HEK293 (cell line): ENCODE measurements around the gene CNPY1.

Experiments
- CTCF ChIA-PET: fragments of 350-600 bp; formaldehyde crosslinking; extraction: SDS; loops from one replicate; lab custom pipeline; 2021; ENCODE audit warnings: antibody characterized with exemption; lab: Yijun Ruan, JAX
- POLR2A ChIA-PET: fragments of 300-600 bp; formaldehyde crosslinking; extraction: SDS; loops from one replicate; lab custom pipeline; 2020; ENCODE audit warnings: antibody characterized with exemption, inconsistent platforms; lab: Yijun Ruan, JAX
- H3K27ac ChIP-seq: fragments of 200-500 bp; sonication (Bioruptor generic); 2 replicates; pipeline ENCODE4 v1.5.1; 2014; ENCODE audit warnings: low read depth, low read length, control low read depth, inconsistent platforms; ENCODE audit errors: extremely low read depth
- H3K36me3 ChIP-seq, 2 experiments: fragments of 200-500 bp in 1 of 2; sonication (Bioruptor generic) in 1 of 2; 1 replicate in 1 of 2; 2 replicates in 1 of 2; pipeline ENCODE4 v1.5.1; 2014 to 2017; ENCODE audit warnings: inconsistent platforms in 2 of 2, low read length in 2 of 2; ENCODE audit not compliant: control insufficient read depth in 2 of 2, insufficient read depth in 1 of 2
- H3K4me1 ChIP-seq: fragments of 200-500 bp; sonication (Bioruptor generic); 2 replicates; pipeline ENCODE4 v1.5.1; 2014; ENCODE audit warnings: mild to moderate bottlenecking, low read length, inconsistent platforms; ENCODE audit not compliant: control insufficient read depth, insufficient read depth
- H3K4me3 ChIP-seq: 2 replicates; pipeline ENCODE4 v1.5.1; 2011; ENCODE audit warnings: low read depth, mild to moderate bottlenecking, control low read depth, low read length, moderate library complexity
- H3K9me3 ChIP-seq: fragments of 200-500 bp; sonication (Bioruptor generic); 2 replicates; pipeline ENCODE4 v1.5.1; 2014; ENCODE audit warnings: low read depth, low read length, inconsistent platforms; ENCODE audit not compliant: control insufficient read depth, insufficient read depth
- BCL11B ChIP-seq: fragments of 450-650 bp; formaldehyde crosslinking; IDR thresholded peaks from 2 replicates; pipeline ENCODE4 v1.5.1; 2016; ENCODE audit warnings: low read depth, missing biosample characterization, missing genetic modification characterization
- KLF8 ChIP-seq: fragments of 450-650 bp; formaldehyde crosslinking; IDR thresholded peaks from 2 replicates; pipeline ENCODE4 v1.5.1; 2016; ENCODE audit warnings: missing biosample characterization, missing genetic modification characterization
- MZF1 ChIP-seq: fragments of 450-650 bp; formaldehyde crosslinking; IDR thresholded peaks from 2 replicates; pipeline ENCODE4 v1.5.1; 2017; ENCODE audit warnings: missing biosample characterization, missing genetic modification characterization, borderline replicate concordance
- SP2 ChIP-seq: fragments of 450-650 bp; formaldehyde crosslinking; IDR thresholded peaks from 2 replicates; pipeline ENCODE4 v1.5.1; 2016; ENCODE audit warnings: missing biosample characterization, missing genetic modification characterization
- SP7 ChIP-seq: fragments of 450-650 bp; formaldehyde crosslinking; IDR thresholded peaks from 2 replicates; pipeline ENCODE4 v1.5.1; 2016; ENCODE audit warnings: missing biosample characterization, missing genetic modification characterization
- TRIM28 ChIP-seq: IDR thresholded peaks from 2 replicates; pipeline ENCODE4 v1.6.1; 2011; ENCODE audit warnings: low read length, control low read depth, borderline replicate concordance
- YY1 ChIP-seq: fragments of 450-650 bp; formaldehyde crosslinking; IDR thresholded peaks from 2 replicates; pipeline ENCODE4 v1.5.1; 2018; ENCODE audit warnings: missing biosample characterization, missing genetic modification characterization
- ZNF202 ChIP-seq: fragments of 450-650 bp; formaldehyde crosslinking; IDR thresholded peaks from 2 replicates; pipeline ENCODE4 v1.5.1; 2016; ENCODE audit warnings: missing biosample characterization, missing genetic modification characterization, borderline replicate concordance
- ZNF350 ChIP-seq: fragments of 450-650 bp; formaldehyde crosslinking; IDR thresholded peaks from 2 replicates; pipeline ENCODE4 v1.5.0; 2017; ENCODE audit warnings: missing biosample characterization, mild to moderate bottlenecking, missing genetic modification characterization
- ZNF561 ChIP-seq: fragments of 450-650 bp; IDR thresholded peaks from 2 replicates; pipeline ENCODE4 v1.5.1; 2018; ENCODE audit warnings: missing biosample characterization, missing genetic modification characterization, borderline replicate concordance
- ZNF658 ChIP-seq: fragments of 450-650 bp; formaldehyde crosslinking; IDR thresholded peaks from 2 replicates; pipeline ENCODE4; 2016; ENCODE audit warnings: missing biosample characterization, missing genetic modification characterization
- ZNF768 ChIP-seq: fragments of 450-650 bp; formaldehyde crosslinking; IDR thresholded peaks from 2 replicates; pipeline ENCODE4 v1.5.1; 2018; ENCODE audit warnings: missing biosample characterization, mild to moderate bottlenecking, missing genetic modification characterization
- ZSCAN23 ChIP-seq: fragments of 450-650 bp; formaldehyde crosslinking; IDR thresholded peaks from 2 replicates; pipeline ENCODE4 v1.5.1; 2016; ENCODE audit warnings: missing biosample characterization, missing genetic modification characterization
- TF ChIP-seq, protein P1 (sequence below): fragments of 450-650 bp; formaldehyde crosslinking; IDR thresholded peaks from 2 replicates; pipeline ENCODE4 v1.5.1; 2016; ENCODE audit warnings: missing biosample characterization, missing genetic modification characterization
- TF ChIP-seq, protein P2 (sequence below): fragments of 450-650 bp; formaldehyde crosslinking; IDR thresholded peaks from 2 replicates; pipeline ENCODE4; 2016; ENCODE audit warnings: missing biosample characterization, missing genetic modification characterization
- TF ChIP-seq, protein P3 (sequence below): fragments of 450-650 bp; formaldehyde crosslinking; IDR thresholded peaks from 2 replicates; pipeline ENCODE4 v1.5.1; 2016; ENCODE audit warnings: missing biosample characterization, missing genetic modification characterization, borderline replicate concordance
- TF ChIP-seq, protein P4 (sequence below): fragments of 450-650 bp; formaldehyde crosslinking; IDR thresholded peaks from 2 replicates; pipeline ENCODE4 v1.5.1; 2017; ENCODE audit warnings: missing biosample characterization, mild to moderate bottlenecking, missing genetic modification characterization, moderate library complexity
- TF ChIP-seq, protein P5 (sequence below): fragments of 450-650 bp; formaldehyde crosslinking; IDR thresholded peaks from 2 replicates; pipeline ENCODE4 v1.5.1; 2016; ENCODE audit warnings: missing biosample characterization, missing genetic modification characterization

The CNPY1 gene

DNA sequence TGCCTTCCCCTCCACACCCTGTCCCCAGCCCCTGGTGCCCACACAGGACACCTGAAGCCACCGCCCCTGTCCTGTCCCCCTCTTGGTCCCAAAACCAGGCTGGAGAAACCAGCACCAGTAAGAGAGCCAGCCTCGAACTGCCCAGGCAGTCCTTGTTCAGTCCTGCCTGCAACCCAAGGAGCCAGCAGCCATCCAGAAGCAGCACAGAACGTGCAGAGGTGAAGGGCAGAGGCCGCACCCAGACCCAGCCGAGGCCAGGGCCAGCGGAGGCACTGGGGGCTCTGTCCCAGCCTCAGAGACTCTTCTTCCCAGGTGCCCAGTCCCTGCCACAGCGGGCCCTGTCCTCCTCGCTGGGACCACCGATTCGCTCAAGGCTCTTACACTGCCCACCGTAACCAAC is 23.3 kb upstream of the CNPY1 start:
- no peaks in the 10 kb centered on the region for H3K4me1 ChIP-seq
- H3K9me3 ChIP-seq, result no peaks in the 10 kb centered on the region
- no peak overlapping the region for H3K4me3 ChIP-seq
- no peak overlapping the region for H3K27ac ChIP-seq
- POLR2A ChIA-PET, result interaction anchor here (0.5 kb wide), 1 partner anchor 1365 kb away, joined by 4 read pairs; no protein-coding TSS in a partner anchor
- TF ChIP-seq SP7 (no peak), ZNF768 (tag by site-specific recombination) (no peak), ZNF658 (no peak), SP2 (tag by site-specific recombination) (no peak), ZNF350 (tag by site-specific recombination) (no peak), MZF1 (no peak), YY1 (tag by site-specific recombination) (no peak), ZNF202 (no peak), ZSCAN23 (no peak), KLF8 (tag by site-specific recombination) (no peak), TRIM28 (no peak), BCL11B (tag by site-specific recombination) (no peak), ZNF561 (tag by site-specific recombination) (no peak)
- TF ChIP-seq, protein P1, sequence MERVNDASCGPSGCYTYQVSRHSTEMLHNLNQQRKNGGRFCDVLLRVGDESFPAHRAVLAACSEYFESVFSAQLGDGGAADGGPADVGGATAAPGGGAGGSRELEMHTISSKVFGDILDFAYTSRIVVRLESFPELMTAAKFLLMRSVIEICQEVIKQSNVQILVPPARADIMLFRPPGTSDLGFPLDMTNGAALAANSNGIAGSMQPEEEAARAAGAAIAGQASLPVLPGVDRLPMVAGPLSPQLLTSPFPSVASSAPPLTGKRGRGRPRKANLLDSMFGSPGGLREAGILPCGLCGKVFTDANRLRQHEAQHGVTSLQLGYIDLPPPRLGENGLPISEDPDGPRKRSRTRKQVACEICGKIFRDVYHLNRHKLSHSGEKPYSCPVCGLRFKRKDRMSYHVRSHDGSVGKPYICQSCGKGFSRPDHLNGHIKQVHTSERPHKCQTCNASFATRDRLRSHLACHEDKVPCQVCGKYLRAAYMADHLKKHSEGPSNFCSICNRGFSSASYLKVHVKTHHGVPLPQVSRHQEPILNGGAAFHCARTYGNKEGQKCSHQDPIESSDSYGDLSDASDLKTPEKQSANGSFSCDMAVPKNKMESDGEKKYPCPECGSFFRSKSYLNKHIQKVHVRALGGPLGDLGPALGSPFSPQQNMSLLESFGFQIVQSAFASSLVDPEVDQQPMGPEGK (tag by site-specific recombination), result no peak
- TF ChIP-seq, protein P2, sequence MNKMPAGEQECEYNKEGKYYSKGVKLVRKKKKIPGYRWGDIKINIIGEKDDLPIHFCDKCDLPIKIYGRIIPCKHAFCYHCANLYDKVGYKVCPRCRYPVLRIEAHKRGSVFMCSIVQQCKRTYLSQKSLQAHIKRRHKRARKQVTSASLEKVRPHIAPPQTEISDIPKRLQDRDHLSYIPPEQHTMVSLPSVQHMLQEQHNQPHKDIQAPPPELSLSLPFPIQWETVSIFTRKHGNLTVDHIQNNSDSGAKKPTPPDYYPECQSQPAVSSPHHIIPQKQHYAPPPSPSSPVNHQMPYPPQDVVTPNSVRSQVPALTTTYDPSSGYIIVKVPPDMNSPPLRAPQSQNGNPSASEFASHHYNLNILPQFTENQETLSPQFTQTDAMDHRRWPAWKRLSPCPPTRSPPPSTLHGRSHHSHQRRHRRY (tag by site-specific recombination), result no peak
- TF ChIP-seq, protein P3, sequence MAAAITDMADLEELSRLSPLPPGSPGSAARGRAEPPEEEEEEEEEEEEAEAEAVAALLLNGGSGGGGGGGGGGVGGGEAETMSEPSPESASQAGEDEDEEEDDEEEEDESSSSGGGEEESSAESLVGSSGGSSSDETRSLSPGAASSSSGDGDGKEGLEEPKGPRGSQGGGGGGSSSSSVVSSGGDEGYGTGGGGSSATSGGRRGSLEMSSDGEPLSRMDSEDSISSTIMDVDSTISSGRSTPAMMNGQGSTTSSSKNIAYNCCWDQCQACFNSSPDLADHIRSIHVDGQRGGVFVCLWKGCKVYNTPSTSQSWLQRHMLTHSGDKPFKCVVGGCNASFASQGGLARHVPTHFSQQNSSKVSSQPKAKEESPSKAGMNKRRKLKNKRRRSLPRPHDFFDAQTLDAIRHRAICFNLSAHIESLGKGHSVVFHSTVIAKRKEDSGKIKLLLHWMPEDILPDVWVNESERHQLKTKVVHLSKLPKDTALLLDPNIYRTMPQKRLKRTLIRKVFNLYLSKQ (tag by site-specific recombination), result no peak
- TF ChIP-seq, protein P4, sequence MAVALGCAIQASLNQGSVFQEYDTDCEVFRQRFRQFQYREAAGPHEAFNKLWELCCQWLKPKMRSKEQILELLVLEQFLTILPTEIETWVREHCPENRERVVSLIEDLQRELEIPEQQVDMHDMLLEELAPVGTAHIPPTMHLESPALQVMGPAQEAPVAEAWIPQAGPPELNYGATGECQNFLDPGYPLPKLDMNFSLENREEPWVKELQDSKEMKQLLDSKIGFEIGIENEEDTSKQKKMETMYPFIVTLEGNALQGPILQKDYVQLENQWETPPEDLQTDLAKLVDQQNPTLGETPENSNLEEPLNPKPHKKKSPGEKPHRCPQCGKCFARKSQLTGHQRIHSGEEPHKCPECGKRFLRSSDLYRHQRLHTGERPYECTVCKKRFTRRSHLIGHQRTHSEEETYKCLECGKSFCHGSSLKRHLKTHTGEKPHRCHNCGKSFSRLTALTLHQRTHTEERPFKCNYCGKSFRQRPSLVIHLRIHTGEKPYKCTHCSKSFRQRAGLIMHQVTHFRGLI (tag by site-specific recombination), result no peak
- TF ChIP-seq, protein P5, sequence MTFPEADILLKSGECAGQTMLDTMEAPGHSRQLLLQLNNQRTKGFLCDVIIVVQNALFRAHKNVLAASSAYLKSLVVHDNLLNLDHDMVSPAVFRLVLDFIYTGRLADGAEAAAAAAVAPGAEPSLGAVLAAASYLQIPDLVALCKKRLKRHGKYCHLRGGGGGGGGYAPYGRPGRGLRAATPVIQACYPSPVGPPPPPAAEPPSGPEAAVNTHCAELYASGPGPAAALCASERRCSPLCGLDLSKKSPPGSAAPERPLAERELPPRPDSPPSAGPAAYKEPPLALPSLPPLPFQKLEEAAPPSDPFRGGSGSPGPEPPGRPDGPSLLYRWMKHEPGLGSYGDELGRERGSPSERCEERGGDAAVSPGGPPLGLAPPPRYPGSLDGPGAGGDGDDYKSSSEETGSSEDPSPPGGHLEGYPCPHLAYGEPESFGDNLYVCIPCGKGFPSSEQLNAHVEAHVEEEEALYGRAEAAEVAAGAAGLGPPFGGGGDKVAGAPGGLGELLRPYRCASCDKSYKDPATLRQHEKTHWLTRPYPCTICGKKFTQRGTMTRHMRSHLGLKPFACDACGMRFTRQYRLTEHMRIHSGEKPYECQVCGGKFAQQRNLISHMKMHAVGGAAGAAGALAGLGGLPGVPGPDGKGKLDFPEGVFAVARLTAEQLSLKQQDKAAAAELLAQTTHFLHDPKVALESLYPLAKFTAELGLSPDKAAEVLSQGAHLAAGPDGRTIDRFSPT, result no peak
- no peaks in the 10 kb centered on the region for H3K36me3 ChIP-seq
- CTCF ChIA-PET, result interaction anchor here (0.6 kb wide), 1 partner anchor 81 kb away, joined by 3 read pairs; no protein-coding TSS in a partner anchor
